Gastroesophageal sphincter (tissue), 3 donors: ENCODE measurements around the gene INPP5A.

Experiments
- EP300 ChIP-seq: sonication (generic); formaldehyde crosslinking; IDR thresholded peaks from one replicate; pipeline ENCODE4 v1.6.1; 2017; ENCODE audit warnings: antibody characterized with exemption, mild to moderate bottlenecking
- POLR2A ChIP-seq, 2 donors: fragments of 450-650 bp; IDR thresholded peaks; one replicate each; pipeline ENCODE4 v1.6.1; 2017; ENCODE audit warnings: antibody characterized with exemption in 2 of 2, mild to moderate bottlenecking in 2 of 2, moderate library complexity in 1 of 2
- TF ChIP-seq, protein P1 (sequence below), 4 experiments: fragments of 200-600 bp in 2 of 4; fragments of 450-650 bp in 2 of 4; sonication (generic) in 1 of 4; IDR thresholded peaks; one replicate each; pipeline ENCODE4 v1.5.1; 2017 to 2019; ENCODE audit warnings: antibody characterized with exemption in 4 of 4, mild to moderate bottlenecking in 2 of 4, moderate library complexity in 2 of 4

DNA sequence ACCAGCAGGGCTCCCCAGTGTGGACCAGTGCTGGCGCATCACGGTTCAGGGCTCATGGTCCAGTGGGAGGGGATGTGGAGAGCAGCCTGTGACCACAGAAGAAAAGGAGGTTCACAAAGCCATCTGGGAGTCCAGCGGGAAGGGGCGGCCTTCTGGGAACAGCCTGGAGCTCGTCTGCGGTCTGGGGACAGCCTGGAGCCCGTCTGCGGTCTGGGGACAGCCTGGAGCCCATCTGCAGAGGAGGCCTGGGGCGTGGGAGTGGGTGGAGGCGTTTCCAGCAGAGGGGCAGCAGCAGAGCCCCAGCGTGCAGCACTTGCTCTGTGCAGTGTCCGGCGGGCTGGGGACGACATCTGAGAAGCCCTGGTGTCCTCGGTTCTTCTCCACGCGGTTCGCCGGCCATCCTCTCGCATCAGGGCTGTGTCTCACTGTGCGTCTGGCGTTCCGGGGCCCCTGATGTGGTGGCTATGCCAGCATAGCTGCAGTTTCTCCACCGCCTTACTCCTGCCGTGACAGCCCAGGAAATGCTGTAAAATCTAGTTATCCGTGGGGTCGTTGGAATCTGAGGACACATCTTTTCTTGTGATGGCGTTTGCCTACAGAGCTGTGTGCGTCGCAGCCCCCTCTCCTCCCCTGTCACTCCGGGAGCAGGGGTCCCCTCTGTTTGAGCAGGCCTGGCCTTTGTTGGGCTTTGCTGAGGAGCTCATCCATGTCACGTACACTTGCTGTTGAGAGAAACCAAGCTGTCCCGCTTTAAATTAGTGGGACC lies 104.6 kb downstream of the INPP5A start:
- TF ChIP-seq, protein P1, sequence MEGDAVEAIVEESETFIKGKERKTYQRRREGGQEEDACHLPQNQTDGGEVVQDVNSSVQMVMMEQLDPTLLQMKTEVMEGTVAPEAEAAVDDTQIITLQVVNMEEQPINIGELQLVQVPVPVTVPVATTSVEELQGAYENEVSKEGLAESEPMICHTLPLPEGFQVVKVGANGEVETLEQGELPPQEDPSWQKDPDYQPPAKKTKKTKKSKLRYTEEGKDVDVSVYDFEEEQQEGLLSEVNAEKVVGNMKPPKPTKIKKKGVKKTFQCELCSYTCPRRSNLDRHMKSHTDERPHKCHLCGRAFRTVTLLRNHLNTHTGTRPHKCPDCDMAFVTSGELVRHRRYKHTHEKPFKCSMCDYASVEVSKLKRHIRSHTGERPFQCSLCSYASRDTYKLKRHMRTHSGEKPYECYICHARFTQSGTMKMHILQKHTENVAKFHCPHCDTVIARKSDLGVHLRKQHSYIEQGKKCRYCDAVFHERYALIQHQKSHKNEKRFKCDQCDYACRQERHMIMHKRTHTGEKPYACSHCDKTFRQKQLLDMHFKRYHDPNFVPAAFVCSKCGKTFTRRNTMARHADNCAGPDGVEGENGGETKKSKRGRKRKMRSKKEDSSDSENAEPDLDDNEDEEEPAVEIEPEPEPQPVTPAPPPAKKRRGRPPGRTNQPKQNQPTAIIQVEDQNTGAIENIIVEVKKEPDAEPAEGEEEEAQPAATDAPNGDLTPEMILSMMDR (IDR thresholded peaks at IDR 0.05), result no peak
- TF ChIP-seq POLR2A (IDR thresholded peaks at IDR 0.05) (no peak), EP300 (no peak)
